Left lung (tissue), 10 donors: Measurements from ENCODE around the gene UBR3. TPM values are rescaled to one million over a fixed set of nuclear protein-coding genes. Genes with fewer than 3 reads are reported as not detected.

Experiments
- ATAC-seq: fragments of 200-7000 bp; cut with Tn5 transposase; one replicate; pipeline ENCODE4 v1.9.1; 2020; ENCODE audit warnings: moderate library complexity
- DNase-seq, 4 donors: peaks; one replicate each; pipeline ENCODE4 v3.0.0-alpha.2; 2013 to 2020
- H3K27ac ChIP-seq, 2 donors: fragments of 200-600 bp; sonication (generic) in 1 of 2; one replicate each; pipeline versions ENCODE4 v1.5.0 to v1.8.0; 2020 to 2021
- H3K27me3 ChIP-seq, 2 donors: fragments of 200-600 bp; sonication (generic) in 1 of 2; one replicate each; pipeline versions ENCODE4 v1.5.0 to v1.8.0; 2020 to 2021
- H3K36me3 ChIP-seq, 2 donors: fragments of 200-600 bp; sonication (generic) in 1 of 2; one replicate each; pipeline versions ENCODE4 v1.5.0 to v1.8.0; 2020 to 2021
- H3K4me1 ChIP-seq, 2 donors: fragments of 200-600 bp; one replicate each; pipeline ENCODE4 v1.8.0; 2021
- H3K4me3 ChIP-seq, 2 donors: fragments of 200-600 bp; sonication (generic) in 1 of 2; one replicate each; pipeline versions ENCODE4 v1.5.0 to v1.8.0; 2020 to 2021; ENCODE audit warnings: mild to moderate bottlenecking in 1 of 2
- H3K9me3 ChIP-seq, 2 donors: fragments of 200-600 bp; sonication (generic) in 1 of 2; one replicate each; pipeline versions ENCODE4 v1.5.0 to v1.8.0; 2020 to 2021
- intact Hi-C, 2 donors: fragments of 100-400 bp; cut with DNase I; formaldehyde crosslinking; loops; one replicate each; pipeline versions ENCODE4 v1.11.2 to v1.14.2; 2022
- polyA plus RNA-seq, 6 donors: library from polyadenylated mRNA; unstranded; fragments of 120-200 nt; gene quantifications; one replicate each; pipeline ENCODE4 v1.2.1, GENCODE V29; 2013; ENCODE audit not compliant: insufficient read length in 6 of 6
- total RNA-seq, 2 donors: library from RNA; stranded (reverse); fragmentation: NEBNext Ultra II Directional; extraction: Animal tissue kit (Norgen Biotek cat#: 25700); gene quantifications; one replicate each; pipeline ENCODE4 v1.2.1, GENCODE V29; 2021
- TF ChIP-seq, protein P1 (sequence below), 2 donors: fragments of 200-600 bp; sonication (generic) in 1 of 2; IDR thresholded peaks; one replicate each; pipeline versions ENCODE4 v1.5.0 to v1.8.0; 2021; ENCODE audit warnings: antibody characterized with exemption in 2 of 2
- donor health status: DM: no; HTN: yes; CAD: no.
- donor health status: DM: no; HTN: no; CAD: no.

The UBR3 gene
- total and polyA plus RNA-seq, 8 donors = 33.2 to 48.0 (median 40.7) TPM

DNA sequence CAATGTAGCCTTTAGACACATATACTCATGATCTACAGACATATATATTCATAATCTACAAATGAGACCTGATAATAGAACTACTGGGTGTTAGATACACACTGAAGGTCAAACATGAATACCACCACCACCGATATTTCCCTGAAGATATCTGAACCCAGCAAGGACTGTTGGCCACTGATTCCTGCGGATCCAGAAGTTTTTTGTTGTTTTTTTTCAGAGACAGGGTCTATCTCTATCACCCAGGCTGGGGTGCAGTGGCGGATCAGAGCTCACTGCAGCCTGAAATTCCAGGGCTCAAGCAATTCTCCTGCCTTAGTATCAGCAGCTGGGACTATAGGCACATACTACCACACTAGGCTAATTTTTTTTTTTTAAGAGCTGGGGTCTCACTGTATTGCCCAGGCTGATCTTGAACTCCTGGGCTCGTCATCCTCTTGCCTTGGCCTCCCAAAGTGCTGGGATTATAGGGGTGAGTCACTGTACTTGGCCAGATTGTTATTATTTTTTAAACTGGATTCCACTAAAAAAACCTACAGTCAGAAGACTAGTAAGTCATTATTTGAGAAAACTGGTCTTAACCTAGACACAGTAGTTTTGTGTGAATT is 4.4 kb upstream of the UBR3 start:
- Histone ChIP-seq H3K27ac (no peak overlapping the region), H3K4me1 (peaks cover 8 to 26% of the 10 kb centered on the region in 2 donors), H3K27me3 (no peaks in the 10 kb centered on the region), H3K9me3 (no peaks in the 10 kb centered on the region), H3K36me3 (peaks cover 0 to 19% of the 10 kb centered on the region in 2 donors), H3K4me3 (no peak overlapping the region)
- TF ChIP-seq, protein P1, sequence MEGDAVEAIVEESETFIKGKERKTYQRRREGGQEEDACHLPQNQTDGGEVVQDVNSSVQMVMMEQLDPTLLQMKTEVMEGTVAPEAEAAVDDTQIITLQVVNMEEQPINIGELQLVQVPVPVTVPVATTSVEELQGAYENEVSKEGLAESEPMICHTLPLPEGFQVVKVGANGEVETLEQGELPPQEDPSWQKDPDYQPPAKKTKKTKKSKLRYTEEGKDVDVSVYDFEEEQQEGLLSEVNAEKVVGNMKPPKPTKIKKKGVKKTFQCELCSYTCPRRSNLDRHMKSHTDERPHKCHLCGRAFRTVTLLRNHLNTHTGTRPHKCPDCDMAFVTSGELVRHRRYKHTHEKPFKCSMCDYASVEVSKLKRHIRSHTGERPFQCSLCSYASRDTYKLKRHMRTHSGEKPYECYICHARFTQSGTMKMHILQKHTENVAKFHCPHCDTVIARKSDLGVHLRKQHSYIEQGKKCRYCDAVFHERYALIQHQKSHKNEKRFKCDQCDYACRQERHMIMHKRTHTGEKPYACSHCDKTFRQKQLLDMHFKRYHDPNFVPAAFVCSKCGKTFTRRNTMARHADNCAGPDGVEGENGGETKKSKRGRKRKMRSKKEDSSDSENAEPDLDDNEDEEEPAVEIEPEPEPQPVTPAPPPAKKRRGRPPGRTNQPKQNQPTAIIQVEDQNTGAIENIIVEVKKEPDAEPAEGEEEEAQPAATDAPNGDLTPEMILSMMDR (IDR thresholded peaks at IDR 0.05) = no peak
- ATAC-seq (no peak), DNase-seq (no peak)
- intact Hi-C loops = no loop called here

DNA sequence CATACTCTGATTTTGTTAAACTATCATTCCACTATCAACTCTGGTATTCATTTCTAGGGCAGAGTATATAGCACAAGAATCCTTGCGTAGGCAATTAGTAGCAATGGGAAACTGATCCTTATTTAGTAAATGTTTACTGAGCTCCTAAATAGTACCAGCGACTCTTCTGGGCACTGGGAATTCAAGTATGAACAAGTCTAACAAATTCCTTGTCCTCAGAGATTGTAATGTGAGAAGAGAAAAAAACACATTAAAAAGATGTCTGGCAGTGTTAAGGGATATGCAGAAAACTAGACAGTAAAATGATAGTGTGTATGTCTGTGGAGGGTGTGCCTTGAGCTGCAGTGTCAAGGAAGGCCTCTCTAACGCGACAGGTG is 3.3 kb upstream of the UBR3 start:
- no peak for DNase-seq
- no peaks in the 10 kb centered on the region for H3K27me3 ChIP-seq
- intact Hi-C loops = no loop called here
- H3K9me3 ChIP-seq = no peaks in the 10 kb centered on the region
- peaks cover 8 to 34% of the 10 kb centered on the region in 2 donors for H3K4me1 ChIP-seq
- peak overlapping the region; percentile 74 to 82 for H3K27ac ChIP-seq
- H3K4me3 ChIP-seq = peak overlapping the region; percentile 73 to 77
- no peak for ATAC-seq
- TF ChIP-seq, protein P1 (IDR thresholded peaks at IDR 0.05) = no peak
- H3K36me3 ChIP-seq = peaks cover 0 to 10% of the 10 kb centered on the region in 2 donors

DNA sequence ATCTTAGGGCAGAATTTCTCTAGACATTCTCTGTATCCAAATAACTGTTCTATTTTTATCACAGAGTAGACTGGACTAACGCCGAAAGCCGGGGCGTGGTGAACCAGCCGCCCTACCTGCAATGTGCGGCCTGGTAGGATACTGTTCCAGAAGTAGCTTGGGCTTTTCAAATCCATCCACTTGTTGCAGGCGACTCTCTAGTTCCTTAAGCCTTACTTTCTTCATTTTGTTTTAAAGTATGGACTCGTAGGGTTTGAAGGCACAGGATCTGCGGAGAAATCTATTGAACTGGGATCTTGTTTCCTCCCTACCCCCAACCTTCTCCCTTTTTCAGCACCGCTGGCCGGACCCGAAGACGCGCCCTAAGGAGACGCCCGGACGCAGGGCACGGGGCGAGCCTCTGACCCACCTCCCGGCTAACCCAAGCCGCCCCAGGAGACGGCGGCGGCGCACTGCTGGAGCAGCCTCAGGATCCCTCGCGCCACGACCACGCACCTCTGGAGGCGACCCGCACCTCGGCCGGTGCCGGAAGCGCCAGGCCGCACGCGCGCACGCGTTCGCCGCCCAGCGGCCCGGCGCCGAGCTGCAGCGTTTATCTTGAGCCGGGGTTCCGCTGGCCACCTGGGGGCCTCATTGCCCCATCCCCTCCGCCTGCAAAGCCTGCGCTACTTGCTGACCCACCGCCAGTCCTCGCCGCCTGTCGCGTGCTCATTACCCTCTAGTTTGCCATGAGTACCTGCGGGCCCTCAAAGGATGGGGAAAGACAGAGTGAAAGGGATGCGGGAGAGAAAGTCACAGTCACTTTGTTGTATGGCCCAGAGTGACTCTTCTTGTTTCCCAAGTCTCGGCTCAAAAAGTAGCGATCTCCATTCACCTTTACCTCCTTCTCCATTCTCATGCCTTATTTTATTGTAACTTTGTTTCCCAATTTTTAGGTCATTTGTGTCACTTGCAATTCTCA is 2.6 kb upstream of the UBR3 start, which contains the start of gene METTL5:
Gene METTL5, minus strand, starts transcription at position 533 of the 961 bp plus-strand sequence. Its CDS starts 308 bp downstream, at position 225.
- ATAC-seq (peak; percentile 86), DNase-seq (peak; percentile 82 to 97 (median 86))
- no peaks in the 10 kb centered on the region for H3K27me3 ChIP-seq
- H3K9me3 ChIP-seq = no peaks in the 10 kb centered on the region
- peak within 1 kb of the TSS; percentile 74 to 82 for H3K27ac ChIP-seq
- H3K4me1 ChIP-seq = peaks cover 8 to 38% of the 10 kb centered on the region in 2 donors
- H3K4me3 ChIP-seq = peak within 1 kb of the TSS; percentile 73 to 77
- TF ChIP-seq, protein P1 (IDR thresholded peaks at IDR 0.05) = peak; percentile 87 to 98
- peaks cover 0 to 10% of the 10 kb centered on the region in 2 donors for H3K36me3 ChIP-seq
- intact Hi-C loops = loop anchor here in 1 of 2 donors (5.0 kb wide), 1 partner anchor 103 kb away; no protein-coding TSS in a partner anchor

DNA sequence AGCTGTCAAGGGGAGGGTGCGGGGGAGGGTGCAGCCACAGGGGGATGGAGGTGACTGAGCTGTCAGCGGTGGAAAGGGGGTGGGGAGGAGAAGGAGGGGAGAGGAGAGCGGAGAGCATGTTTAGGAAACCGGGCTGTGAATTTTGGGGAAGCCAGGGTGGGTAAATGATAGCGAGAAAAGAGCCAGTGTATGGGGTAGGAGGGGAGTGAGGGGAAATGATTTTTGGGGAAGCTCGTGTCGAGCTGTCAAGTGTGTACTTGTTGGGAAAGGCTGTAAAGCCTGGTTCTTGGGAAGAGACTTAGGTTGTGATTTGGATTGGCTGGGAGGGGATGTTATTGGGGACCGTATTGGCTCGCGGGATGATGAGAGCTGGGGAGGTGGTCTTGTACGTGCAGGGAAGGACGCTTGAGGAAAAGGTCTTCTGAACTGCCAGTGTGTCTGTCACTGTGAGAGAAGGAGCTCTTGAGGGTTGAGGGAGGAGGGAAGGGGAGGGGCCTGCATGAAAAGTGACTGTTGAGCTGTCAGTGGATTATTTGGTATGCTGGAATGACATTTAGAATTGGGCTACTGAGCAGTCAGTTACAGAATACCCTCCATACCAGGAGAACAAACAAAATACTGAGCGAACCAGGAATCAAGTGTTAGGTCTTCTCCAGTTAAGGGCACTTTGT is 1.0 kb downstream of the UBR3 start:
- H3K4me3 ChIP-seq = peak overlapping the region; percentile 71 to 88
- H3K27ac ChIP-seq = peak overlapping the region; percentile 90 to 91
- TF ChIP-seq, protein P1 (IDR thresholded peaks at IDR 0.05) = no peak
- H3K27me3 ChIP-seq = no peaks in the 10 kb centered on the region
- no peaks in the 10 kb centered on the region for H3K36me3 ChIP-seq
- H3K4me1 ChIP-seq = peaks cover 5 to 38% of the 10 kb centered on the region in 2 donors
- peak; percentile 68 for ATAC-seq
- intact Hi-C loops = loop anchor here in 1 of 2 donors (5.0 kb wide), 1 partner anchor 99 kb away; no protein-coding TSS in a partner anchor
- no peaks in the 10 kb centered on the region for H3K9me3 ChIP-seq
- peak in 3 of 4 donors; percentile 31 to 51 (median 41) for DNase-seq
